GM18870 (cell line): ENCODE data around the gene COL1A2.
A peak's percentile ranks its signal among the peaks of the same experiment; 100 is the strongest.

Source experiments
- ATAC-seq: cut with Tn5 transposase; IDR thresholded peaks from one replicate; pipeline ENCODE4 v1.9.1; 2021; ENCODE audit warnings: moderate library complexity; ENCODE audit not compliant: unreplicated experiment

Gene COL1A2

DNA sequence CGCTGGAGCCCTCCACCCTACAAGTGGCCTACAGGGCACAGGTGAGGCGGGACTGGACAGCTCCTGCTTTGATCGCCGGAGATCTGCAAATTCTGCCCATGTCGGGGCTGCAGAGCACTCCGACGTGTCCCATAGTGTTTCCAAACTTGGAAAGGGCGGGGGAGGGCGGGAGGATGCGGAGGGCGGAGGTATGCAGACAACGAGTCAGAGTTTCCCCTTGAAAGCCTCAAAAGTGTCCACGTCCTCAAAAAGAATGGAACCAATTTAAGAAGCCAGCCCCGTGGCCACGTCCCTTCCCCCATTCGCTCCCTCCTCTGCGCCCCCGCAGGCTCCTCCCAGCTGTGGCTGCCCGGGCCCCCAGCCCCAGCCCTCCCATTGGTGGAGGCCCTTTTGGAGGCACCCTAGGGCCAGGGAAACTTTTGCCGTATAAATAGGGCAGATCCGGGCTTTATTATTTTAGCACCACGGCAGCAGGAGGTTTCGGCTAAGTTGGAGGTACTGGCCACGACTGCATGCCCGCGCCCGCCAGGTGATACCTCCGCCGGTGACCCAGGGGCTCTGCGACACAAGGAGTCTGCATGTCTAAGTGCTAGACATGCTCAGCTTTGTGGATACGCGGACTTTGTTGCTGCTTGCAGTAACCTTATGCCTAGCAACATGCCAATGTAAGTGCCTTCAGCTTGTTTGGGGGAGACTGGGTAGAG, at the start of gene COL1A2:
Gene COL1A2, plus strand, starts transcription at position 459 of the 704 bp plus-strand sequence. Its CDS starts 137 bp downstream, at position 596.
- ATAC-seq: peak; percentile 23

DNA sequence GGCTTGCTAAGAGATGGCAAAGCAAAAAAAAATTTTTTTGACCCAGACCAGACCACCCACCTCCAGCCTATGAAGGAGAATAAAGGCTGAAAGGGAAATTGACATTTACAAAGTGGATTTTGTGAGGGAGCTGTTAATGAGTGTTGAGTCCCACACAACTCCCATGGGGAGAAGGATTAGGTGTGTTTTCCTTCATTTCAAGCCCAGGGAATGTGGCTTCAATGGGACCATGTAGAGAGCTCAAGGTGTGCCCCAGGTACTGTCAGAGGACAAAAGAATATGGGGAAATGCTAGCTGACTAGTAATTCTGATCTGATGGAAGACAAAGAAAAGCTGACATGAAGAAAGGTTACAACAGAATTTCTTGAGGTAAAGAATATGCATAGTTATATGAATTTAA, 48.8 kb upstream of the COL1A2 start:
- ATAC-seq: no peak

DNA sequence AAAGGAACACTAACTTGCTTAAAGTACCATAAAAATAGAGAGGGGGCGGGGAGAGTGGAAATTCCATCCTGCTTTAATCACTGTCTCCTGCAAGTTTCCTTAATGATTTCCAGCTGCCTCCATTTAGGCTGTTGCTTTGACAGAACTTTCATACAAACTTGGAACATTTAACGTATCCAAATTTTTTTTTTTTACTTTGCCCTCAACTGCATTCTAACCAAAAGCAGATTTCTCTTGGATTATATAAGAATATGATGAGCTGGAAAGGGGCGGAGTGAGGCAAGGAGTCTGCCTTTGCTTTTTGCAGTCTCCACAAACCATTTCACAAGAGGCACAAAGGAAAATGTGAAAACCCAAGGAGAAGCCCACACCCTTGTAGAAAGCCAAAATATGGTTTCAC, 46.6 kb upstream of the COL1A2 start:
- no peak for ATAC-seq

DNA sequence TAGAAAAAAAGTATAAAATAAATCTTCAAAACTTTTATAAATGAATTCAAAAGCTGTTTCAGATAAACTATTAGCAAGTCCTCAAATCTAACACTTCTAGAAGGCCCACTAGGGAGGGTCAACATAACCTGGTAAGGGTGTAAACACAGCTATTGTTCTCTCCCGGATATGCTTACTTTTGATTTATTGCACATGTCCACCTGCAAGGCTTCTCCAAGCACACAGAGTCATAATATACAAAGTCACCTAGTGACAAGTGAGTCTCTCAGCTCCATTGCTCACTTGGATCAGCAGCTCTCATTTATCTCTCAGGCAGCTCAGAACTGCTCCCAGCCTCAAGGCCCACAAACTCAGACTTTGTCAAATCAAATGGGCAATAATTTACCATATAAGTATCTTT, 44.0 kb upstream of the COL1A2 start:
- no peak for ATAC-seq

DNA sequence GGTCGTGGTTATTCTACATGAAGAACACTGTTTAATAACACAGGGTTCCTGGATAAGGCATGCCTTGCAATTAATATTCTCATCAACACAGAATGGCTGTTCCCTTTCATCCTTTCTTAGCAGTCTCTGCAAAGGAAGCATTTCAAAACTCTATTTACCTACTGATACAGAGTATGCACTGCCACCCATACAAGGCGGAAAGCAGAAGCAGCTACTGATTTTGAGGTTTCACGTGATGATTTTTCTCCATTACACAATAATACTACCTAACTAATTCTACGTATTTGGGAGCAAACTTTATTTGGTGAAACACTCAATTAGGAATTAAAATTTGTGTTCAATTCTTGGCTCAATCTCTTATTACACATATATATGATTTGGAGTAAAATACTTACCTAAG, 43.0 kb upstream of the COL1A2 start:
- ATAC-seq: no peak

DNA sequence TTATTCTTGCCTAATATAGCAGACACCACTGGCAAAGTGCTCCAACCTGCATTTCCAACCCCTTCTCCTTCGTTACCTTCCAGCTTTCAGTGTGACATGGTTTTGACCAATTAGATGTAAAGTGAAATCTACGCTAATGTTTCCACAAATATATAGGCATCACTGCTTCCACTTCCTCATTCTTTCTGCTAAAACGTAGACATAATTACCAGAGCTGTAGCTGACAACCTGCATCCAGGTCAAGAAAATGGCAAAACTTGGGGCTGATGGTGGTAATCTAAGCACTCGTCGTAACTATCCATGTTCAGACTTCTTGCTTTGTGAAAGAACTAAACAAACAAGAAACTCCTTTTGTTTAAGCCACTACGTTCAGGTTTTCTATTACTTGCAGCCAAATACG, 41.8 kb upstream of the COL1A2 start:
- peak; percentile 52 for ATAC-seq

DNA sequence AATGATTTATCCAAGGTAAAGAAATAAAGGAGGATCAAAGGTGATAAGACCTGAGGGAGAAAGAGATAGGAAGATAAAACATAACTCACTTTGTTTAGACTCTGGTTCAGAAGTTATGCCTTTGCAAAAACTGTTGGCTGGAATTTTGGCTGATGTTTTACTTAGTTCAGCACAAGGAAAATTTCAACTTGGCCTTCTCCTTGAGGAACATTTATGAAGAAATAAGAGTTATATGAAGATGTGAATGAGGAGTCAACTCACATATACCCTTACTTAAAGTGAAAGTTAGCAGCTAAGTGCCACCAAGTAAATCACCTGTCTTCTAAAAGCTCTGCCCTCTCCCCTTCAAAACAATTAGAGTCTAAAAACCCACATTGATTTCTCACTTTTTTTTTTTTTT, 39.7 kb upstream of the COL1A2 start:
- ATAC-seq: no peak

DNA sequence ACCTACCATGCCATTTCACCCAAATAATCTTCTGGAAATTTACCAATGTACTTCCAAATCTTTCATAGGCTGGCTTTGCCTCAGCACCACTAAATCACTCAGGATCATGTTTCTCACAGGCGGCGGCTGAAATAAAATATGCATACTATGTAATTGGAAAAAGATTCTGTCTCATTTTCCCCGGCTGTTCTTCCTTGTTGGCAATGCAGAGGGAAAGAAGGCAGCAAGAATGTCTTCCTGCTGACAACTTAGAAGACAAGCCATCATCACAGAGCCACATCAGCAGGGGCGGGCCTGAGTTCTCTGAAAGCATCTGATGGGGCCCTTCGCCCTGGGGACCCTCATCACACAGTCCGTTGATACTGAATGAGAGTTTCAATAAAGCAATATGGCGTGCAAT, 39.2 kb upstream of the COL1A2 start:
- ATAC-seq: no peak

DNA sequence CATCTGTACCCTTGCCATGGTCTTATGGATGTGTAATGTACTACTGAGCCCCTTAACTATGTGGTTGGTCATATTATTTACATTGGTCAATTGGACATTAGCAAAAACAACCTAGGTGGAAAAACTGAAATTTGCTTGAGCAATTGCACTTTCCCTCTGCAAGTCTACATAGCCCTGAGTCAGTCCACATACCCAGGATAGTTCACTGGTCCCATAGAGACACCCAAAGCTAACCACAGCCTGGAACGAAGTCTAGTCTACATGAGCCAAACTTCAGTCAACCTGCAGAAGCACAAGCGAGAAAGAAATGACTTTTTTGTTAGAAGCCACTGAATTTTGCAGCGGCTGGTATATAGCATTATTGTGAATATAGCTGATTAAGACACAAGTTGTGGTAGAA, 37.6 kb upstream of the COL1A2 start:
- no peak for ATAC-seq

DNA sequence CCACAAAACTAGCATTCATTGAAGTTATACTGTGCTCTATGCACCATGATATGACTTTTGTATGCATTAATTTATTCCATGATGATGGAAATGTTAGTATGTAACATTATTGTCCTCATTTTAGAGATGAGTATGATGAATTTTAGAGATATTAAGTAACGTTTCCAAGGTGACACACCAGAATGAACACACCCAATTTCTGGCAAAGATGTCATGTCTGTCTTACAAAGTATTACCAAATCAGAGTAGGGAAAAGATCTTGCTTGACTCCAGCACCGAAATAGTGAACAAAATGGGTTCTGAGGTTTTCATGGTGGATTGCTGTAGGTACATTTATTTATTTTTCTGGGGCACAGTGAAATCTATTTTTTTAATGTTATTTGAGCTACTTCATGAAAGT, 33.8 kb upstream of the COL1A2 start:
- ATAC-seq: no peak

DNA sequence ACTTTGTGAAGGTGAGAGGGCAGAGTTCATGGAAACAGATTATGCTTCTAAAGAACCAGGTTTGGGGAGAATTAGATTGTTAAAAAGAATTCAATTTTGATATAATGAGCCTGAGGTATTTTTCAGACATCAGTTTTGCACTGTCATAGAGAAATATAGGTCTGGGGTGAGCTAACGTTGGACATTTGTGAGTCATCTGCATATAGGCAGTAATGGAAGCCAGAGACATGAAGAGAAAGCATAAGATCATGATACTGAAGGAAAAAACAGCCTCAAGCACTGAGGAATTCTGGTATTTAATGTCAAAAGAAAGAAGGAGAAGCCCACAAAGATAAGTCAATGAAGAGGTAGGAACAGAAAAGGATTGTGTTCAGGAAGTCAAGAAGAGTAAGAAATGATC, 32.4 kb upstream of the COL1A2 start:
- ATAC-seq: no peak

DNA sequence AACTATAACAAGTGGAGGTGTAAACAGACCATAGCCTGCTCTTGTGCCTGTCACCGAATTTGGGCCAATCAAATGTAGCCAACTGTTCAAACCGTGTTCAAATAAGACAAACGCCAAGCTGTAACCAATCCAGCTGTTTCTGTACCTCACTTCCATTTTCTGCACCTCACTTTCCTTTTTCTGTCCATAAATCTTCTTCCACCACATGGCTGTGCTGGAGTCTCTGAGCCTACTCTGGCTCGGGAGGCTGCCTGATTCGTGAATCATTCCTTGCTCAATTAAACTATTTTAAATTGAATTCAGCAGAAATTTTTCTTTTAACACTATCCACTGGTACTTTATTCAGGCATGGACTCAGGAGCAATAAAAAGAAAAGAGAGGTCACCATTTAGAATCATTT, 29.9 kb upstream of the COL1A2 start:
- no peak for ATAC-seq

DNA sequence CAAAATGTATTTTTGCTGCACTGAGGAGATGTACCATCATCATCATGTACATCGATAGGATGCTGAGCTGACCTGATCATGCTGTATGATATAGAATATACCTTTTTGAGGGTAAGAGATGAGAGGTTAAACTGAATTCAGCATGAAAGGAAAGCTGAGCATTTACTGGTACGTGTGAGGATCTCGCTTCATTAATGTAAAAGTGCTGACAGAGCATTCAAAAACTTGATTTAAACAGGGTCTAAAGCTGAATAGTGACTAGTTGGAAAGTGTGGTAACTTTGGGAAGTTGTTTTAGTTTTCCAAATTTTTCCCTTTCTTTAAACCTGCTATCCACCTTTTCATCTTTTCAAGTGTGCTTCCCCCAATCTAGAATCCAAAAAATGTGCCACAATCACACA, 28.5 kb upstream of the COL1A2 start:
- ATAC-seq: no peak

DNA sequence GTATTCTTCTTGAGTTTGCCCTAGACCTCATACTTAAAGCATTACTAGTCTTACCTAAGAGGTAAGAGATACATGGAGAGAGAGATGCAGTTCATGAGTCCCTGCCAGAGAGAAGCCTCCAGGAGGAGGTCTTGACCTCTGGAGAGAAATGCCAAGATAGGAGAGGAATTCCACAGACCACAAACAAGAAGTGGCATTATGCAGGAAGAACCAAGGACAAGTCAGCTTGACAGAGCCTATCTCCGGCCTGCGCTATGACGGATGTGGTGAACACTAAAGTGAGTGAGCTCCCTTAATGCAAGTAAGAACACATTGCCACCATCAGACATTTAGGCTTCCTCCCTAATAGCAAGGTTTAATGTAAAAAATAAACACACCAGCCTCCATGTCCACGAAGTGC, 27.9 kb upstream of the COL1A2 start:
- no peak for ATAC-seq

DNA sequence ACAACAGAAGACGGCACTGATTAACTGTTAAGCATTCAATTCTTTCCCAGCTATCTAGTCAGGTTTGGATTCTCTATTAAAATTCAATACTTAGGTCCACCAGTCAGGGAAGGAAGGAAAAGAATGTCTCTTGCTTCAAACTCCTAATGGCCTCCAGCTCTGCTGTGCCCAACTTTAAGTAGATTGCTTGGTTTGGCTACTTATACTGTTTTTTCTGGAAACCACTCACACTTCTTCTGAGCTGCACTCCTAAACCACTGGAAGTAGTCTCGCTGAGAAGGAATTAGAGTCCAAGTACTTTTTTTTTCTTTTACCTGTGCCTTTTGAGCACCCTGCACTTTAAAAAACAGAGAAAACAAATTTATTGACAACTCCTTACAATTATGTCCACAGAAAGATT, 26.7 kb upstream of the COL1A2 start:
- ATAC-seq: no peak

DNA sequence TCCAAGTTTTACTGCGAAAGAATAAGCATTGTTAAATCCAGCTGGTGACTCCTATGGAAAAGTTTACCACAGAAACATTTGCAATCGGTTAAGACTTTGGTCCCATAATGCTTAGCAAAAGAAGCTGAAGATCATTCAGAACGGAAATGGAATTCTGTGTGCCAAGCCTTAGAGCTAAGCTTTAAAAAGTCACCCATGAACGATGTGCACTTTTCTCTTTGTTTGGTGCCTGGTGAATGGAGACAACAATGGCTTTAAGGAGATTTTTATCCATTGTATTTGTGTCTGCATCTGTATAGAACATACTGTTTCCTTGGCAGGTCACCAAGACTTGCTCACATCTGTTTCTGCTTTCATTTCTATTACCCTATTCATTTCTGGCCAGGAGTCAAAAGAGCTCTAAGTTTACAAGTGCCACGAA, 26.3 kb upstream of the COL1A2 start:
- ATAC-seq: no peak

DNA sequence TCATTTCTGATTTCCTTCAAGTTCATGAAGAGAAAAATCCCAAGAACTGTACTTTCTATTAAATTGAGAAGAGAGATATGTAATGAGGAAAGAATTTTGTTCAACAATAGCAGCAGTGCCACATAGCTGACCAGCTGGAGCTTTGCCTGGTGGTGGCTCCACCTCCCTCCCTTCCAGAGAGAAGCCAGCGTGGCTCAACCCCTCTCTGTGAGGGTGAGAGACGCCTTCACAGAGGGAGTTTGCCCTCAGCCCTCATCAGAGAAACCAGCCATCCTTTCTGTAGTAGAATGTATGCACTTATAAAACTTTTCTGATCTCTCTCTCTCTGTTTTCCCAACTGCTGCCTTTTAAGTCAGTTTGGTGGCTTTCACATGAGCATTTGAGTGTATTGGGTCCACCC, 20.5 kb upstream of the COL1A2 start:
- ATAC-seq: no peak

DNA sequence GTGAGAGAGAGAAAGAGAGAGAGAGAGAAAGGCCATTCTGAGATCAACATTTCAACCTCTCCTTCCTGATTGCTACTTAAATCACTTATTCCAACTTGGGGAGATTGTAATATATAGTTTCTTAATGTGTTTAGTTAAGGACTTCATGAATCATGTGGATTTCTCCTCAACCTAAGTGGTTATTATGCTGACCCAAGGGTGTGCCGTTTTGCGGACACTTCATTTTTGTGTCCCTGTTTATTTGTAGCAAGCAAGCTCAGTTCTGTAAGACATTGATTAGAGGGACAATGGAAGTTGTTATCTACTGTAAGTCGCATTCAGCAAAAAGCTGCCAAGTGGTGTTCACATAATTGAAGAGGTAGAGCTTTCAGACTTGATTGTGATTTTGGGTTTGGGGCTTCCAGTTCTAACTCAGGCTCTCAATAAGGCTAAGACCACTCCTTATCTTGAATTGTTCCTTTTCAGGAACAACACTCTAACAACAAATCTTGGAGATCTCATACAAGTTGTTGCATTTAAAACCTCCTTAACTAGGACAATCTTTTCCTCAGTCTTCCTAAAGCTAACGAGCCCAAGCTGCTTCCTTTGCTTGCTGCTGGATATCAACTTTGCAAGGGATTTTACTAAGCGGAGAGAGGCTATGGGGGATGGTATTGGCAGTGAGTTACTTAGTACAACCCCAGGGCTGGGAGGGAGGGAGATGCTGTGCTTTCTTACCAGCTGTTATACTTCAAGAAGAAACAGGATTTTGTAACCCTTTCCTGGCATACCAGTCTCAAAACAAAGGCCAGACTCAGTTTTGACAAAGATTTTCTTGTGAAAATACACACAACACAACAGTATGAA, 19.8 kb upstream of the COL1A2 start:
- no peak for ATAC-seq

DNA sequence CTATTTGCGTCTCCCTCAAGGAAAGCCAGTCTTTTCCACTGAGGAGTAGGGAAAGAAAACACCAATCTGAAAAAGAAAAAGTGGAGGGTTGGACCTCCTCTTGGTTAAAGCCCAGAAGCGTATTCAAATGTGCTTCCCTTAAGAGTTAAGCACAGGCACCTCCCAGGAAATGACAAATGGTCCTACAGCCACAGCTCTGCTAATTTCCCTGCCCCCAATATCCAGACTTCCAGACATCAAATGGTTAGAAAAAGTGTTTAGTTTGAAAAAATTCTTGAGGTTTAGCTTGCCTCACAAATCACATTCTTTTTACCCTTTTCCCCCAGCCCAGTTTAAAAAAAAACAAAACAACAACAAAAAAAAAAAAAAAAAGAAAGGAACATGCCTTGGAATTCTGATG, 19.0 kb upstream of the COL1A2 start:
- no peak for ATAC-seq

DNA sequence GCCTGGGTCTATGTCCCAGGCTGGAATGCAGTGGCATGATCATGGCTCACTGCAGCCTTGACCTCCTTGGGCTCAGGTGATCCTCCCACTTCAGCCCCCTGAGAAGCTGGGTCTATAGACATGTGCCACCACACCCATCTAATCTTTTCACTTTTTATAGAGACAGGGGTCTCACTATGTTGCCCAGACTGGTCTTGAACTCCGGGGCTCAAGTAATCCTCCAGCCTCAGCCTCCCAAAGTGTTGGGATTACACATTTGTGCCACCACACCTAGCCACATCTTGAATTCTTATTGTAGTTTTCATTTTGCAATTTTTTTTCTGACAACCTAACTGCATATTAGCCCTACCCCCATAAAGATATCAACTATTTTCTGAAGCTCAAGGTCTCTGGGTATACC, 18.4 kb upstream of the COL1A2 start:
- no peak for ATAC-seq

DNA sequence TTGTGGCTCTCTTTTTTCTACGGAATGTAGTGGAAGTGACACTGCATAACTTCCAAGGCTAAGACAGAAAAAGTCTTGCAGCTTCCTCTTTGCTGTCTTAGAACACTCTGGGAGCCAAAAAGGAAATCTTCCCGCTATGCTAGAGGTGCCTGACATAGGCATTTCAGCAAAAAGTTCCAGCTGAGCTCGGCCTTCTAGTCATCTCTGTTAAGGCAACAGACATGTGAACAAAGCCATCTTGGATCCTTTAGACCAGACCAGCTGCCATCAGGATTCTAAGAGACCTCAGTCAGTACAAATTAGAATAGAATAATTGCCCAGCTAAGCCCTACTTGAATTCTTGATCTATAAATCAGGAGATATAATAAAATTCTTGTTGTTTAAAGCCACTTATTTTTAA, 16.3 kb upstream of the COL1A2 start:
- no peak for ATAC-seq

DNA sequence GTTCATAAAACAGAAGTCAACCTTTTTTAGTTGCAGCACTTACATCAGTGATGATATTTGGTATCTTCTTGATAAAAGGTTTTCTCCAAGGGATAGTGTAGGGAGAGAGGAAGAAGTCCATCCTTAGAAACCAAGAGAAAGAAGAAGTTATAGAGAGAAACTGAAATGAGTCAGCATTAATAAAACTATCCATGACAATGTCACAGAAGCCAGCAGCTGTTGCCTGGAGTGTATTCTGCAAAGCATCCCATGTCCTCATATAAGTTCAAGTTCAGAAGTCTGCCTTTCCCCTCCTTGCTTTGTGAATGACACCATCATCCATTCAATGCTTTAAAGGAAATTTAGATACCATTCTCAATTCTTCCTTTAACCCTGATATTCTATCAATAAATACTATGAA, 14.4 kb upstream of the COL1A2 start:
- no peak for ATAC-seq

DNA sequence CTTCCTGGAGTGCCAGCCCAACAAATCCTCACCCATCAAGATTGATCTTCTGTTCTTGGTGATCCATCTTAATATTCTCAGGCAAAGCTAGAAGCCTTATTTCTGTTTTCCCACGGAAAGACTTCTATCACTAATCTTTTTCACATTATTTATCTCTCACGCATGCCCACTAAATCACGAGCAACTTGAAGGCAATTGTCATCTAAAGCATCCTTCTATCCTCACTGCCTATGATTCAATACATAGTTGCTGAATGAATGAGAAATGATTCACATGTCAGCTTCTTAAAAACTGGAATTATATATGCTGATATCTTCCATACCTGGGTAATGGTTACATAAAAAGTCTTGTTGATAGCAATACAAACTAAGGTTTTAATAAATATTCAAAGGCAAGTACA, 12.6 kb upstream of the COL1A2 start:
- ATAC-seq: no peak
